GM12801 (cell line): ENCODE measurements around the gene MMP26.

ENCODE experiments used
- TF ChIP-seq, protein P1 (sequence below): IDR thresholded peaks from one replicate; pipeline ENCODE4 v1.5.1; 2011; ENCODE audit warnings: control low read depth; ENCODE audit not compliant: insufficient read length; ENCODE audit errors: extremely low read depth

Gene MMP26

DNA sequence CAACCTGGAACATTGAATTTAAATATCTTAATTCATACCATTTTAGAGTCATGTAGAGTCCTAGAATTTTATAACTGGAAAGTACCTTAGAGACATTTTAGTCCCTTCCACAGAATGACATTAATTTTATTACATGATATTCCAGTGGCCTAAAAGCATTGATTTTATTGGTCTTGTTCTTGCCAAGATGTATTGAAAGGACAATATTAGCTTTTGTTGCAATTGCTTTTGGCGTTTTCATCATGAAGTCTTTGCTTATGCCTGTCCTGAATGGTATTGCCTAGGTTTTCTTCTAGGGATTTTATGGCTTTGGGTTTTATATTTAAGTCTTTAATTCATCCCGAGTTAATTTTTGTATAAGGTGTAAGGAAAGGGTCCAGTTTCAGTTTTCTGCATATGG, 36.2 kb downstream of the MMP26 start:
- TF ChIP-seq, protein P1, sequence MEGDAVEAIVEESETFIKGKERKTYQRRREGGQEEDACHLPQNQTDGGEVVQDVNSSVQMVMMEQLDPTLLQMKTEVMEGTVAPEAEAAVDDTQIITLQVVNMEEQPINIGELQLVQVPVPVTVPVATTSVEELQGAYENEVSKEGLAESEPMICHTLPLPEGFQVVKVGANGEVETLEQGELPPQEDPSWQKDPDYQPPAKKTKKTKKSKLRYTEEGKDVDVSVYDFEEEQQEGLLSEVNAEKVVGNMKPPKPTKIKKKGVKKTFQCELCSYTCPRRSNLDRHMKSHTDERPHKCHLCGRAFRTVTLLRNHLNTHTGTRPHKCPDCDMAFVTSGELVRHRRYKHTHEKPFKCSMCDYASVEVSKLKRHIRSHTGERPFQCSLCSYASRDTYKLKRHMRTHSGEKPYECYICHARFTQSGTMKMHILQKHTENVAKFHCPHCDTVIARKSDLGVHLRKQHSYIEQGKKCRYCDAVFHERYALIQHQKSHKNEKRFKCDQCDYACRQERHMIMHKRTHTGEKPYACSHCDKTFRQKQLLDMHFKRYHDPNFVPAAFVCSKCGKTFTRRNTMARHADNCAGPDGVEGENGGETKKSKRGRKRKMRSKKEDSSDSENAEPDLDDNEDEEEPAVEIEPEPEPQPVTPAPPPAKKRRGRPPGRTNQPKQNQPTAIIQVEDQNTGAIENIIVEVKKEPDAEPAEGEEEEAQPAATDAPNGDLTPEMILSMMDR, result no peak

DNA sequence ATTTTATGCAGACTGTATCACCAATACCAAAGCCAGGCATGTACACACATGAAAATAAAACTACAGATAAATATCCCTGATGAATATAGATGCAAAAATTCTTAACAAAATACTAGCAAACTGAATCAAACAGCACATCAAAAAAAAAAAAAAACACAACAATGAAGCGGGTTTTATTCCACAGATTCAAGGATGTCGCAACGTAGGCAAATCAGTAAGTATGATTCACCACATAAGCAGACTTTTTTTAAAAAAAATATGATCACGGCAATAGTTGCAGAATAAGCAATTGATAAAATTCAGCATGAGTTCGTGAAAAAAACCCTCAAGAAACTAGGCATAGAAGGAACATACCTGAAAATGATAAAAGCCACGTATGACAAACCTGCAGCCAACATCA, 43.9 kb downstream of the MMP26 start:
- TF ChIP-seq, protein P1, result no peak

- TF ChIP-seq, protein P1, result no peak
Observed at GRCh38 chr11:4751201-4751600, 46.6 kb downstream of the MMP26 start.
